GM18499 (cell line): ENCODE measurements around the gene AKNA.
A peak's percentile ranks its signal among the peaks of the same experiment; 100 is the strongest.

Experiments
- ATAC-seq: cut with Tn5 transposase; IDR thresholded peaks from one replicate; pipeline ENCODE4 v1.9.1; 2021; ENCODE audit warnings: moderate number of reproducible peaks; ENCODE audit not compliant: insufficient read depth, unreplicated experiment

The AKNA gene, protein sequence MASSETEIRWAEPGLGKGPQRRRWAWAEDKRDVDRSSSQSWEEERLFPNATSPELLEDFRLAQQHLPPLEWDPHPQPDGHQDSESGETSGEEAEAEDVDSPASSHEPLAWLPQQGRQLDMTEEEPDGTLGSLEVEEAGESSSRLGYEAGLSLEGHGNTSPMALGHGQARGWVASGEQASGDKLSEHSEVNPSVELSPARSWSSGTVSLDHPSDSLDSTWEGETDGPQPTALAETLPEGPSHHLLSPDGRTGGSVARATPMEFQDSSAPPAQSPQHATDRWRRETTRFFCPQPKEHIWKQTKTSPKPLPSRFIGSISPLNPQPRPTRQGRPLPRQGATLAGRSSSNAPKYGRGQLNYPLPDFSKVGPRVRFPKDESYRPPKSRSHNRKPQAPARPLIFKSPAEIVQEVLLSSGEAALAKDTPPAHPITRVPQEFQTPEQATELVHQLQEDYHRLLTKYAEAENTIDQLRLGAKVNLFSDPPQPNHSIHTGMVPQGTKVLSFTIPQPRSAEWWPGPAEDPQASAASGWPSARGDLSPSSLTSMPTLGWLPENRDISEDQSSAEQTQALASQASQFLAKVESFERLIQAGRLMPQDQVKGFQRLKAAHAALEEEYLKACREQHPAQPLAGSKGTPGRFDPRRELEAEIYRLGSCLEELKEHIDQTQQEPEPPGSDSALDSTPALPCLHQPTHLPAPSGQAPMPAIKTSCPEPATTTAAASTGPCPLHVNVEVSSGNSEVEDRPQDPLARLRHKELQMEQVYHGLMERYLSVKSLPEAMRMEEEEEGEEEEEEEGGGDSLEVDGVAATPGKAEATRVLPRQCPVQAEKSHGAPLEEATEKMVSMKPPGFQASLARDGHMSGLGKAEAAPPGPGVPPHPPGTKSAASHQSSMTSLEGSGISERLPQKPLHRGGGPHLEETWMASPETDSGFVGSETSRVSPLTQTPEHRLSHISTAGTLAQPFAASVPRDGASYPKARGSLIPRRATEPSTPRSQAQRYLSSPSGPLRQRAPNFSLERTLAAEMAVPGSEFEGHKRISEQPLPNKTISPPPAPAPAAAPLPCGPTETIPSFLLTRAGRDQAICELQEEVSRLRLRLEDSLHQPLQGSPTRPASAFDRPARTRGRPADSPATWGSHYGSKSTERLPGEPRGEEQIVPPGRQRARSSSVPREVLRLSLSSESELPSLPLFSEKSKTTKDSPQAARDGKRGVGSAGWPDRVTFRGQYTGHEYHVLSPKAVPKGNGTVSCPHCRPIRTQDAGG (N-terminal part only)

DNA sequence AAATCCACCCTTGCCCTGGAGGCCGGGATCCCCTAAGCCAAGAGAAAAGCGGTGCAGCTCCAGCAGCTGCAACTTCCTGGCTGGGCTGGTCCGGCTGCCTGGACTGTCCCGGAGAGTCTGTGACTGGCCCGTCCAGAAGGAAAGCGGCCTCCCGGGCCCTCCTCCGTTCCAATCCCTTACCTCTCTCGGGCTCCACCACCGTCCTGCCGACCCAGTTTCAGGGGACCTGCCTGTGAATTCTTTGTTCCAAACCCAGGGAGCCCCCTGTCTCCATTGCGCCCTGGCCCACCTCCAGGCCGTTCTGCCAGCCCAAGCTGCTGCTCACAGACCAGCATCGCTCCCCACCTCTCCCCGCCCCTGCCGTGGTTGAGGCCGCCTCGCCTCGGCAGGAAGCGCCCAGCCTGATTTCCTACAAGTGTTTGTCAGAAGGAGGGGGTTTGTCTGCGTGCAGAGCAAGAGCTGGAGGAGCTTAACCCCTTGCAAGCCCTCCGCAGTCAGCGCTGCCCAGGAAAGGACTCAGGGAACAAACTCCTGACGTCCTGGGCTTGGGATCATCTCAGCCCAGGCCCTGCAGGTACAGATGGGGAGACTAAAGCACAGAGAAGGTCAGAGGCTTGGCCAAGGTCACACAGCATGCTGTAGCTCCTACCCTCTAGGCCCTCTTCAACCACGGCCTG, at the start of gene AKNA:
Gene AKNA, minus strand, starts transcription at position 303 of the 677 bp plus-strand sequence. CDS start 6,649 bp downstream, outside the sequence.
- ATAC-seq = no peak

DNA sequence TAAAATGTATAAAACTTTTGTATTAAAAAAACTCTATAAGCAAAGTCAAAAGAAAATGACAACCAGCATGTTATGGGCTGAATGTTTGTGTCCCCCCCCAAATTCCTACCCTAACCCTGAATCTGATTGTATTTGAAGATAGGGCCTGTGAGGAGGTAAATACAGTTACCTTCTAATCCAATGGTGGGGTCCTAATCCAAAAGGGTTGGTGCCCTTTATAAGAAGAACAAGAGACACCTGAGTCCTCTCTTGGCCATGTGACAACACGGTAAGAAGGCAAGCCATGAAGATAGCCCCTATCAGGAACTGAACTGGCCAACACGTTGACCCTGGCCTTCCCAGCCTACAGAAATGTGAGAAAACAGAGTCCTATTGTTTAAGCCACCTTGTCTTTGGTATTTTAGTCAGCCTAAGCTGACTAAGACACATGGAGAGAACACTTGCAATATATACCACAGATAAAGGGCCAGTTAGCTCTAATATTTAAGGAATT, 49.7 kb upstream of the AKNA start:
- no peak for ATAC-seq

DNA sequence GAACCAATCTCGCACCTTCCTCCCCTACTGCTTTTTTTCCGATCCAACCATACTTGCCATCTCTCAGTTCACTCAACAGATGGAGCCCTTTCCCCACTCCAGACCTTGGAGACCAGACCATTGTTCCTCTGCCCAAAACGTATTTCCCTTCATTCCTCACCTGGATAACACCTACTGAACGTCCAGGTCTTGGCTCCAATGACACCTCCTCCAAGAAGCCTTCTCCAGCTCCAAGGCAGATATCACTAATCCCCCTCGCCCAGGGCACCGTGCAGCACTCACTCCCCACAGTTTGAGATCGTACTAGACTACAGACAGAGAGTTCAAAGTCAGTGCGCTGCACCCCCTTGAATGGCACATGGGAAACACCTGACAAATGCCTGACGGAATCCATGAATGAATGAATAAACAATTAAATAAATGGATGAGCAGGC, 47.1 kb upstream of the AKNA start:
- no peak for ATAC-seq

DNA sequence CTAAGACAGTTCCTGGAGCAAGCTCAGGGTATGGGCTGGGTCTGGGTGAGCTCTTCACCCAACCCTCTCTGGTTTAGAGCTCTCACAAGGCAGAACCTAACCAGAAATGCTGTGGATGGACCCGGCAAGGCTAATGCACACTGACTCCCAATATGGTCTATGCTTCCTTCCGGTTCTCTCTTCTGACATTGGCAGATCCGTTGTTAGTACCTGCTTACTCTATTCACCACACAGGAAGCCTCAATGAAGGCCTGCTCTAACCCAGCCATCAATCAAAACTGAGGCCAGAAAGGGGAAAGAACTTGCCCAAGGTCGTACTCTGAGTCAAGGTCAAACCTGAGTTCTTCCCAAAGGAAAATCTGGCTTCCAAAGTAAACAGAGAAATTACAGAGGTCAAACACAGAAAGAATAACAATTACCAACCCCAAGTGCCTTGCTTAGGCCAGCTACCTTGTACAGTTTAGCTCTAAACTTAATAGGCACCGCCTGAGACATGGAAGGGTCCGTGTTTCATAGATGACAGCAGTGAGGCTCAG, 46.0 kb upstream of the AKNA start:
- peak; percentile 80 for ATAC-seq

DNA sequence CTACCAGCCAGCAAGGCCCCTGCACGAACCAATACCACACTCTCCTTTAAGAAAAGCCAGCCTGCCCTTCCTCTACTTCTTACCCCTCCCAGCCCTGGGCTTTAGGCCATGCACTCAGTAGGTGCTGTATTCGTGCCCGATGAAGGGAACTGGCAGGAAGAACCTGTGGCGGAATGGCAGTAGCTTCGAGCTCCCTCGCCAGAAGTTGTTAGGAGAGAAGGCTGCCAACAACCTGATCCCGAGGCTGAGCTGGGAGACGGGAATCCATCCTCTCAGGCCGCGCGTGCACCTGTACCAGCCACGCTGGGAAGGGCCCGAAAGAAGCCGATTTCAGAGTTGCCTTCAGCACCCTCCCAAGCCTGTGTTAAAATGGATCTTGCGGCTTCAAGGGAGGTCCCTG, 45.3 kb upstream of the AKNA start:
- ATAC-seq = no peak

GRCh38 chr9:114432323-114433067, 44.7 kb upstream of the AKNA start:
- no peak for ATAC-seq

DNA sequence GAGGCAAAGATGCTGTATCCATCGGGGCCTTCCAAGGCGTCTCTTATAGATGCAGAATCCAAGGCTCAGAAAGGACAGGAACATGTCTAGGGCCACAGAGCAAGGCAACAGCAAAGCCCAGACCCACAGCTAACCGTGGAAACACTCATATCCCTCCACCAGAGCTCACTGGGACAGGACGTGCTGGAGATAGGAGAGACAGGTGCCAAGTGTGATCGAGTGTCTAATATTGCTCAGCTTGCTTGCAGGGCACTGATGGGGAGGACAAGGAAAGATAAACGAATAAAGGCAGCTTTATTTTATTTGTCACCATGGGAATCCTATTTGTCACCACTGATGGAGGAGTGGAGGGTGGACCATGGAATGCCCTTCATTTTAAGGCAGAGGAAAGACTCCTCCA, 44.0 kb upstream of the AKNA start:
- no peak for ATAC-seq

- no peak for ATAC-seq
Observed at GRCh38 chr9:114431003-114431402, 43.2 kb upstream of the AKNA start.

GRCh38 chr9:114430457-114430856, 42.7 kb upstream of the AKNA start:
- no peak for ATAC-seq

GRCh38 chr9:114429488-114429887, 41.7 kb upstream of the AKNA start:
- no peak for ATAC-seq

DNA sequence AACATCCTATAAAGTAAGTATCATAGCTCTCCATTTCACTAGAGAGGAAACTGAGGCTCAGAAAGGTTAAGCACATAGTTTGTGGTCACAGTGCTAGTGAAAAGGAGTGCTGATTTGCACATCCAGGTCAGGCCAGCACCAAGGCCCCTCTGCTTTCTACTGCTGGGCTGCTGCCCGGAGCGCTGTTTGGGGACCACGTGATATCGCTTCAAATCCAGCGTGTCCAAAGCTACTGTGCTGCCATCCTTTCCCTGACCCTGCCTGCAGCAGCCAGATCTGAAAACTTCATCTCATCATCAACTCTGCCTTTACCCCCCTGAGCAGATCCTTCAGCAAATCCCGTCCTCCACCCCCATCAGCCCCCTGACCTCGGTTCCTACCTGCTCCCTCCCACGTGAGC, 40.7 kb upstream of the AKNA start:
- ATAC-seq = no peak

DNA sequence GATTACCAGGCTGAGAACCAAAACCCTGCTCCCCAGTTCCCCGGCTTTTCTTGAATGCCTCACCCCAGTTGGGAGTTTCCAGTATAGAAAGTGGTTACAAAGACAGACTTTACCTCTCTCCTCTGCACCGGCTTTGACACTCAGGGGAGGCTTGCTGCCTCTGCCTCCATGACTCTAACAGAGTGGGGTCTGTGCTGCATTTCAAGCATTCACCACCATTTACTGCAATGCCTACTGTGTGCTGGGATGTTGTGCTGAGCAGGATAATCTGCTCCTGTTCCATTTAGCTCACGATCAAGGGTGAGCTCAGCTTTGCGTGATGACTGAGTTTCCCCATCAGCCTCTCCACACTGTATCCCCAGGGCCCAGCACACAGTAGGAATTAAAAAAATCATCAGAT, 39.9 kb upstream of the AKNA start:
- no peak for ATAC-seq

DNA sequence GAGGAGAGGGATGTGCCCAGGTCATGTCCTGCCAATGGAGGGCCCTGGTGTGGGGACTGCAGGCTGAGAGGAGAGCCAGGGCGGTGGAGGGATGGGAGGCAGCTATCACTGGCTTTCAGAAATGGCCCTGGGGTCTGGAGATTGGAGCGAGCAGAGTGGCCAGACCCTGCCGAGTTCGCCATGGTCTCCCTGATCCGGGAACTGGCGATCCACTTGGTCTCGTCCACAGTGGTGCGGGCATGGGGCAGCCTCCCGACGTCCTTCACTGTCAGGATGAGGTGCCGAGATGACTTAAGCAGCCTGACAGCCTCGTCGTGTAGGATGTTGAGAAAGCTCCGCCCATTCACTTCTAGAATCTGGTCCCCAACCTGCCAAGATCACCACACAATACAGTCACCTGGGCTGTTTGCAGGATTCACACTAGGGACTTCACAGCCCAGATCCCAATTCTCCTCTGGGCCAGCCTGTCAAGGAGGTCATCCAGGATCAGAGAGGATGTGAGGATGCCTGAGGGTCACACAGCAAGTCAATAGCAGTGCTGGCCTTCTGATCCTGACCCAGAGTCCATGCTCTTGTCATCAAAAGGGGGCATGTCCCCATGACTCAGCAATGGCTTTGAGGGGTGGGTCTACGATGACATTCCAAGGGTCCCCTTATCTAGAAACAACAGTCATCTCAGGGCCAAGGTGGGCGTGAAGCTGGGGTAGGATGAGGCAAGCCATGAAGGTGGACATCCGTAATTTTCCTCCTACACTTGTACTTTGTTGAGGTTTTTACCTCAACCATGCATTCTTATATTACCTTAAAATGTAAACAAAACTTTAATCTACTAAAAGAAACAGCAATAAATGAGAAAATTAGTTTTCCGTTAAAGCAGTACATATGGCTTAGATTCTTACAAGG, 38.5 kb upstream of the AKNA start:
- no peak for ATAC-seq

DNA sequence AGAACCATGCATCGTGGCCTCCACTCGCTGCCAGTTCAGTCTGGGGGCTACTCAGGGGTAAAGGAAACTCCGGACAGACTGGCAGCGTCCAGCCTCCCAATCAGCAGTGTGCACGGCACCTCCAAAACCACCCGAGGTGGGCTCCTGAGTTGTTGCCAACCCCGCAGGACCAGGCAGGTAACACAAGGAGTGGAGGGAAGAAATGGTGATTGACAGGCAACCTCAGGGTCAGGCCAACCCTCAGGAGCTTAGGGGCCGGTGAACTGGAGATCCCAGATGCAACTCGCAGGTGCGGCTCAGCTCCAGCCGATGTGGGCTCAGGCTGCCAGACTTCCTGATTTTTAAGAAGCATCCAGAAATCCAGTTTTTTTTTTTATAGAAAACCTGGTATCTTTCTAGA, 37.3 kb upstream of the AKNA start:
- no peak for ATAC-seq

- no peak for ATAC-seq
Observed at GRCh38 chr9:114424126-114424525, 36.3 kb upstream of the AKNA start.

GRCh38 chr9:114423181-114423580, 35.4 kb upstream of the AKNA start:
- ATAC-seq = no peak

- no peak for ATAC-seq
Observed at GRCh38 chr9:114421147-114421546, 33.4 kb upstream of the AKNA start.

GRCh38 chr9:114419796-114420195, 32.0 kb upstream of the AKNA start:
- no peak for ATAC-seq
